ENCODE measurements around the gene HTATIP2.
A peak's percentile ranks its signal among the peaks of the same experiment; 100 is the strongest.
"Not testable (repeated sequence)": the region's sequence is repeated elsewhere in the genome, so short reads cannot be mapped to it uniquely, and the experiment has no call there.

The HTATIP2 gene

DNA sequence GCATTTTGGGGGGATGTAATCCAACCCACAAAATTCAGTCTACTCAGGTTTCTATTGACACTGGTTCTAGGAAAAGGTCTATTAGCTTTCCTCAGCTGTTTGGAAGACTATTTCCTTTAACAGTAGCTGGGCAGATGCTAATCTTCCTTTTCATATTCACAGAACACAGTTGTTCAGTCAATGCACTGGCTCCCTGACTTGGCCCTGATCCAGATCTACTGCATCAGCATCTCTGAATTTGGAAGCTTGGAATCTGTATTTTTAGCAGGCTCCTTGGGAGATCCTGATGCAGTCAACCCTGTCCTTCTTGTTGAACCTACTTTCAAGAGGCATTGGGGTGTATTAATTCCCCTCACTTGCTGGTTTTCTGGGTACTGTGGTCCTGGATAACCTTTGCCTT lies 6.3 kb downstream of the HTATIP2 start:
- Histone ChIP-seq H3K36me3 (ENCODE audit: control insufficient read depth in 1 of 2, insufficient read depth in 2 of 2, low read length in 2 of 2) (peaks cover 10 to 12% of the 10 kb centered on the region in 2 donors), H3K27ac (ENCODE audit: low read depth, low read length) (no peak overlapping the region), H3K27me3 (ENCODE audit: control insufficient read depth in 1 of 2, insufficient read depth in 2 of 2, low read length in 2 of 2) (no peaks in the 10 kb centered on the region), H3K9ac (ENCODE audit: low read depth in 1 of 2, low read length in 2 of 2) (no peak overlapping the region), H3K4me3 (ENCODE audit: low read depth in 1 of 2, low read length in 2 of 2) (no peak overlapping the region), H3K9me3 (ENCODE audit: control insufficient read depth in 1 of 2, low read length in 2 of 2) (no peaks in the 10 kb centered on the region), H3K4me1 (ENCODE audit: control insufficient read depth in 1 of 2, insufficient read depth in 2 of 2, low read length in 2 of 2) (peaks cover 6 to 41% of the 10 kb centered on the region in 2 donors)

DNA sequence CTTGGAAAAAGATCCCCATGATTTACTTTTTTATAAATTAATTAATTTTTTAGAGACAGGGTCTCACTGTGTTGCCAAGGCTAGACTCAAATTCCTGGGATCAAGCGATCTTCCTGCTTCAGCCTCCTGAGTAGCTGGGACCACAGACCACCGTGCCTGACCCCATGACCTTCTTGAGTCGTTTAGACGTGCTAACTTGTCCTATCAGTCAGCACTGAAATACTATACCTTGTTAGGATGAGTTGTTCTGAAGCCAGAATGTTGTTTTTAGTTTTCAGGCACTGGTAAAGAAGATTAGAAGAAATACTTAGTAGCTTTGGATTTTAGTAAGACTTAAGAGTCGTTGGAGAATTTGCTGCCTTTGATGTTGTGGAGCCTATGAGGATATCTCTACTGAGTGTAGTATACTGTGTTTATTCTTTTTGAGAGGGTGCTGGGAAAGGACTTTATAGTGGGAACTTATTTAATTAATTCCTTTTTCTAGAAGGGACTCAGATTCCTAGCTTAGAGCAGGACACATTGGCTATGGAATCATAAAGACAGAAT lies 8.6 kb downstream of the HTATIP2 start:
- Histone ChIP-seq H3K27me3 (ENCODE audit: control insufficient read depth in 1 of 2, insufficient read depth in 2 of 2, low read length in 2 of 2) (no peaks in the 10 kb centered on the region), H3K27ac (ENCODE audit: low read depth, low read length) (no peak overlapping the region), H3K9ac (ENCODE audit: low read depth in 1 of 2, low read length in 2 of 2) (no peak overlapping the region), H3K36me3 (ENCODE audit: control insufficient read depth in 1 of 2, insufficient read depth in 2 of 2, low read length in 2 of 2) (peaks cover 10 to 18% of the 10 kb centered on the region in 2 donors), H3K4me1 (ENCODE audit: control insufficient read depth in 1 of 2, insufficient read depth in 2 of 2, low read length in 2 of 2) (peaks cover 3 to 29% of the 10 kb centered on the region in 2 donors), H3K9me3 (ENCODE audit: control insufficient read depth in 1 of 2, low read length in 2 of 2) (no peaks in the 10 kb centered on the region), H3K4me3 (ENCODE audit: low read depth in 1 of 2, low read length in 2 of 2) (no peak overlapping the region)

DNA sequence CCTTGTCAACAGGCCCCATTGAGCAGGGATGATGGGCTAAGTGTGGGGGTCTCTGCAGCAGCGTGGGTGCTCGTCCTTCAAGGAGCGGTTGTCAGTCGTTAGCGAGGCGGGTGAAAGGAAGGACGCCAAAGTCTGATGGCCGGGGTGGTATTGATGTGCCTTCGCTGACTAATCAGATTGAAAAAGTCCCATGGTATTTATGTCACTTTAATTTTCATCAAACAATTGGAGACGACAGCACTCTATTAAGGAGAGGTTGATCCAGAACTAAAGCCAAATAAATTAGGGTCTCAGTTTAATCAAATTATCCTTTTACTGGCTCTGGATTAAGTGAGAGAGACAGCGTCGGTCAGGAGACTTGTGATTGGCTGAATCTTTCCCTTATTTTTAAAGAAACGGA lies 9.6 kb downstream of the HTATIP2 start:
- Histone ChIP-seq H3K36me3 (ENCODE audit: control insufficient read depth in 1 of 2, insufficient read depth in 2 of 2, low read length in 2 of 2) (peaks cover 15 to 26% of the 10 kb centered on the region in 2 donors), H3K4me3 (ENCODE audit: low read depth in 1 of 2, low read length in 2 of 2) (no peak overlapping the region), H3K4me1 (ENCODE audit: control insufficient read depth in 1 of 2, insufficient read depth in 2 of 2, low read length in 2 of 2) (peaks cover 0 to 23% of the 10 kb centered on the region in 2 donors), H3K27me3 (ENCODE audit: control insufficient read depth in 1 of 2, insufficient read depth in 2 of 2, low read length in 2 of 2) (no peaks in the 10 kb centered on the region), H3K9ac (ENCODE audit: low read depth in 1 of 2, low read length in 2 of 2) (no peak overlapping the region), H3K9me3 (ENCODE audit: control insufficient read depth in 1 of 2, low read length in 2 of 2) (no peaks in the 10 kb centered on the region), H3K27ac (ENCODE audit: low read depth, low read length) (no peak overlapping the region)

DNA sequence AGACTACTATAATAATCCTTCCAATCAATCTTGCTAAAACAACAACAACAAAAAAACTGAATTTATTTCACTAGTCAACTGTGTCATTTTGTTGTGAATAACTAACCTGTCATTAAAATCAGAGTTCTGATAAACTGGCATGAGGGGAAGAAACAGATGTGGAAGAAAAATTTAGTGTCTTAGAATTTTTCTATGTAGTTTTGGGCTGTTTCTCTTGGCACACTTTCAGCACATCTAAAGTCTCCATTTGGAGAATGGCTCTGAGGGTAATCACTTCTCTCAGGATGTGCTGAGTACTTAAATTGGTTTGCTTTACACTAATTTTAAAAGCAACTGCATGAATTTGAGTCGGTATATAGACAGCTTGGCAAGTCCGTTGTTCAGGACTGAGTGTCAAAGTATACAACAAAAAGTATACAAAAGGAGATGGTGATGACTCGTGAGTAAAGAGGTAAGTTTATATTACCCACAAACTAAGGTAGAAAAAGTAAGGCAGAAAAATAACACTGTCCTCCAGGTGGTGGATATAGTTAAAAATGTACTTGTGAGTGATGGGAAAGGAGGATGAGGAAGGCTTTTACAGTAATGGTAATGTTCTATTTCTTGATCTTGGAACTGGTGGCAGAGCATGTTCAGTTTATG lies 10.2 kb downstream of the HTATIP2 start:
- no peak overlapping the region for H3K4me3 ChIP-seq (ENCODE audit: low read depth in 1 of 2, low read length in 2 of 2)
- H3K27me3 ChIP-seq (ENCODE audit: control insufficient read depth in 1 of 2, insufficient read depth in 2 of 2, low read length in 2 of 2): no peaks in the 10 kb centered on the region
- H3K9me3 ChIP-seq (ENCODE audit: control insufficient read depth in 1 of 2, low read length in 2 of 2): no peaks in the 10 kb centered on the region
- H3K27ac ChIP-seq (ENCODE audit: low read depth, low read length): no peak overlapping the region
- H3K9ac ChIP-seq (ENCODE audit: low read depth in 1 of 2, low read length in 2 of 2): no peak overlapping the region
- peaks cover 0 to 17% of the 10 kb centered on the region in 2 donors for H3K4me1 ChIP-seq (ENCODE audit: control insufficient read depth in 1 of 2, insufficient read depth in 2 of 2, low read length in 2 of 2)
- H3K36me3 ChIP-seq (ENCODE audit: control insufficient read depth in 1 of 2, insufficient read depth in 2 of 2, low read length in 2 of 2): peaks cover 15 to 28% of the 10 kb centered on the region in 2 donors

DNA sequence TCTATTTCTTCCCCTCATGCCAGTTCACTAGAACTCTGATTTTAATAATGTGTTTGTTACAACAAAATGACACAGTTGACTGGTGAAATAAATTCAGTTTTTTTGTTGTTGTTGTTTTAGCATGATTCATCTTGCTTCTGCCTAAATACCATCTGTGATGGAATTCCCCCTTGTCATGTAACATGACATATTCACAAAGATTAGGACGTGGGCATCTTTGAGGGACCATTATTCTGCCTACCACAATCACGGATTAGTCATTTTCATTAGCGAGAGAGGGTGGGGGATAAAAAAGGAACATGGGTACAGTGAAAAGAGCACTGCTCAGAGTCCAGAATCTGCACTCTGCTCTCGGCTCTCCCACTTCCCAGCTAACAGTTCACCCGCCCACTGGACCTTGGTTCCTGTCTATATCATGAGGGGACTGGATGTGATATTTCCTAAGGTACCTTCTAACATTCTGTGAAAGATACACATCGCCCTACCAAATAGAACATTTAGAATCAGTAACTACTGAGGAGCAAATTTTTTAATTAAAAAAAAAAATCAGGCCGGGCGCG lies 11.3 kb downstream of the HTATIP2 start:
- Histone ChIP-seq H3K36me3 (ENCODE audit: control insufficient read depth in 1 of 2, insufficient read depth in 2 of 2, low read length in 2 of 2) (peaks cover 21 to 37% of the 10 kb centered on the region in 2 donors), H3K4me3 (ENCODE audit: low read depth in 1 of 2, low read length in 2 of 2) (no peak overlapping the region), H3K27me3 (ENCODE audit: control insufficient read depth in 1 of 2, insufficient read depth in 2 of 2, low read length in 2 of 2) (no peaks in the 10 kb centered on the region), H3K9me3 (ENCODE audit: control insufficient read depth in 1 of 2, low read length in 2 of 2) (no peaks in the 10 kb centered on the region), H3K4me1 (ENCODE audit: control insufficient read depth in 1 of 2, insufficient read depth in 2 of 2, low read length in 2 of 2) (peaks cover 0 to 15% of the 10 kb centered on the region in 2 donors), H3K9ac (ENCODE audit: low read depth in 1 of 2, low read length in 2 of 2) (no peak overlapping the region), H3K27ac (ENCODE audit: low read depth, low read length) (no peak overlapping the region)

DNA sequence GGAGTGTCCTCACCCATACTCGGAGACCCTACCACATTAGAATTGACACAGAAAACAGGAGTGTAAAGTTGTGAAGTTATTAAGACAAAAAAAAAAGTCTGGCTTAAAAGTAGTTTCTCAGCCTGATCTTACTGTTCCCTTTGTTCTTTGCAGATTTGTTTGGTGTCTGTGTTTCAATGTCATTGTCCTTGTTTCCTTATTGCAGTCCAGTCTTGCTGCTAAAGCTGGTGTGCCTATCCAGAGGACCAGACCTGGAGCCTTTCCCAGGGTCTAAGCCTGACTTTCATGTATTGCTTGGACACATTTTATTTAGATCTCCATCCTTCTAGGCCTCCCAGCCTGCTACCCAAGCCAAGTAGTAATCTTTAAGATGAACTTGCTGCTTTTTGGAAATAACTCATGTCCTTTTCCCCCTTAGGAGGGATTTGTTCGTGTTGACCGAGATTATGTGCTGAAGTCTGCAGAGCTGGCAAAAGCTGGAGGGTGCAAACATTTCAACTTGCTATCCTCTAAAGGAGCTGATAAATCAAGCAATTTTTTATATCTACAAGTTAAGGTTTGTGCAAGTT lies 12.7 kb downstream of the HTATIP2 start:
- no peak overlapping the region for H3K27ac ChIP-seq (ENCODE audit: low read depth, low read length)
- no peak overlapping the region for H3K4me3 ChIP-seq (ENCODE audit: low read depth in 1 of 2, low read length in 2 of 2)
- H3K27me3 ChIP-seq (ENCODE audit: control insufficient read depth in 1 of 2, insufficient read depth in 2 of 2, low read length in 2 of 2): no peaks in the 10 kb centered on the region
- no peaks in the 10 kb centered on the region for H3K9me3 ChIP-seq (ENCODE audit: control insufficient read depth in 1 of 2, low read length in 2 of 2)
- H3K4me1 ChIP-seq (ENCODE audit: control insufficient read depth in 1 of 2, insufficient read depth in 2 of 2, low read length in 2 of 2): peaks cover 0 to 15% of the 10 kb centered on the region in 2 donors
- H3K9ac ChIP-seq (ENCODE audit: low read depth in 1 of 2, low read length in 2 of 2): no peak overlapping the region
- peaks cover 22 to 37% of the 10 kb centered on the region in 2 donors for H3K36me3 ChIP-seq (ENCODE audit: control insufficient read depth in 1 of 2, insufficient read depth in 2 of 2, low read length in 2 of 2)

- not testable (repeated sequence) for H3K4me3 ChIP-seq (ENCODE audit: low read depth in 1 of 2, low read length in 2 of 2); H3K9ac ChIP-seq (ENCODE audit: low read depth in 1 of 2, low read length in 2 of 2); H3K9me3 ChIP-seq (ENCODE audit: control insufficient read depth in 1 of 2, low read length in 2 of 2); H3K27ac ChIP-seq (ENCODE audit: low read depth, low read length); H3K27me3 ChIP-seq (ENCODE audit: control insufficient read depth in 1 of 2, insufficient read depth in 2 of 2, low read length in 2 of 2)
- Histone ChIP-seq H3K36me3 (ENCODE audit: control insufficient read depth in 1 of 2, insufficient read depth in 2 of 2, low read length in 2 of 2) (peaks cover 7 to 26% of the 10 kb centered on the region in 2 donors), H3K4me1 (ENCODE audit: control insufficient read depth in 1 of 2, insufficient read depth in 2 of 2, low read length in 2 of 2) (peaks cover 11 to 15% of the 10 kb centered on the region in 2 donors)
Measured at GRCh38 chr11:20385996-20386395, 22.5 kb downstream of the HTATIP2 start.

DNA sequence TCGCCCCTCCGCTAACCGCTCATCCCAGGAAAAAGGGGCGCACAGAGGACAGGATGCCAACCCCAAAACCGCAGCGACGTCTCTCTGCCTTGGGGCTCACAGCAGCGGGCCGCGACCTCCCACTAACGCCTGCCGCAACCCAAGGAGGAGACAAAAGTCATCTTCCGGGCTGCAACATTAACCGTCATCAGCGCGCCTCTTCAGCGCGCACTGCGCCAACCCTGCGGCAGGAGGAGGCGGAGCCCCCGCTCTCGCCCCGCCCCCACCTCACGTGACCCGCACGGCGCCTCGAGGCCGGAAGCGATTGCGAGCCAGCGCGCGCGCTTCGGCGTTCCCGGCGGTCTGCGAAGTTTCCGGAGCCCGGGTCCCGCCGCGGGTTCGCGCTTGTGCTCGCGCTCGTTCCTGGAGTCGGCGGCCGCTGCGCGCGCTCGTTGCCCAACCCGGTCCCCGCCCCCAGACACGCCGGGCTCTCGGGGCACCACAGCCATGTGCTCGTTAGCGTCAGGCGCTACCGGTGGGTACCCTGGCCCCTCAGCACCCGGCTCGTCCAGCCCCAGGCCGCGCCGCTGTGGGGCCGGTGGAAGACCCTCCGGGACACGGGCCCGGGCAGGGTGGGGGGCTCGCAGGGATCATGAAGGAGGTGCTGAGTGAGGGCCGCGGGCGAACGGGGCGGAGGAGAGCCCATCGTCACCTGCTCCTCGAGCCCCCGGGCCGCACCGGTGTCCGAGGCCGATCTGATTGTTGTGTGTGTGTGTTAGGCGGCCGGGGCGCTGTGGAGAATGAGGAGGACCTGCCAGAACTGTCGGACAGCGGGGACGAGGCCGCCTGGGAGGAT lies 24.0 kb downstream of the HTATIP2 start, which contains the start of gene PRMT3:
Gene PRMT3, plus strand, starts transcription at position 456 of the 835 bp plus-strand sequence. Its CDS starts 31 bp downstream, at position 487.
- H3K36me3 ChIP-seq (ENCODE audit: control insufficient read depth in 1 of 2, insufficient read depth in 2 of 2, low read length in 2 of 2): peaks cover 3 to 22% of the 10 kb centered on the region in 2 donors
- H3K27me3 ChIP-seq (ENCODE audit: control insufficient read depth in 1 of 2, insufficient read depth in 2 of 2, low read length in 2 of 2): no peaks in the 10 kb centered on the region
- peak within 1 kb of the TSS; percentile 93 for H3K27ac ChIP-seq (ENCODE audit: low read depth, low read length)
- no peaks in the 10 kb centered on the region for H3K9me3 ChIP-seq (ENCODE audit: control insufficient read depth in 1 of 2, low read length in 2 of 2)
- H3K4me3 ChIP-seq (ENCODE audit: low read depth in 1 of 2, low read length in 2 of 2): peak within 1 kb of the TSS; percentile 94 to 95
- peak within 1 kb of the TSS; percentile 82 to 96 for H3K9ac ChIP-seq (ENCODE audit: low read depth in 1 of 2, low read length in 2 of 2)
- peaks cover 11 to 15% of the 10 kb centered on the region in 2 donors for H3K4me1 ChIP-seq (ENCODE audit: control insufficient read depth in 1 of 2, insufficient read depth in 2 of 2, low read length in 2 of 2)

DNA sequence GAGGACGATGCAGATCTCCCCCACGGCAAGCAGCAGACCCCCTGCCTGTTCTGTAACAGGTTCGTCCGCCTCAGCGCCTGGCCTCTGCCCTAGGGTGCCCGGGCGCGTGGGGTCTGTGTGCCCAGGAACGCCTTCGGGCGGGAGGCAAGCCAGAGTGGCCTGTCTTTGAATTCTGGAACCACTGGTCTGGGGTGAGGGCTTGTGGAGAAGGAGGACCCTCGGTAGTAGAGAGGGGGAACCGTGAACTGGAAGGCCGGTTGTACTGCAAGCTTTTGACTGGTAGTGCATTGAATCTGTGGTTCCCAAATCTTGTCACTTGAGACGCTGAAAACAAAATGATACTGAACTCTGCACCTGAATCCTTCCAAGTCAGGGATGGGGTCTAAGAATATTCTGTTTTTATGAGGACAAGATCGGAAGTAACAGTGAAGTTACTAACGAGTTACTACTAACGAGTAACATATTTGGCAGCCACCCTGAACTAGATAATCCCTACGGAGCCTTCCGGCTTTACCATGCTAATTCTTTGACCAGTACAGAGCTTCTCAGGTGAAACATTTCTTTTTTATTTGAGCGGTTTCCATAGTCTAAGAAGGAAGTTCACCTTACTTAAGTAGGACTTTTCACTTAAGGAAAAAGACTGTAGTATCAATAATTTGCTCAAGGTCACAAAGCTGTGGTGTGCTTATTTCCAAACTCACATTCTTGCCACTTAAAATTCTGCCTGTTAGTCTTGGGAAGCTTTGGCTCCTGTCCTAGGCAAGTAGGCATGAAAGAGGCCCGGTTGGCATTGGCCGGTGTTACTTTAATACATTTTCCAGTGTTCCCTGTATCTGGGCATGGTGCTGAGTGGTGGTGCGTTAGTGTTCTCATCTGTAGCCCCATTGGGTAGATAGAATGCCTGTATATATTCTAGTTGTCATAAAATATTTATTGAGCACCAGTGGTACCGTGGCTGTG lies 24.9 kb downstream of the HTATIP2 start:
- peak overlapping the region; percentile 82 to 90 for H3K9ac ChIP-seq (ENCODE audit: low read depth in 1 of 2, low read length in 2 of 2)
- H3K4me3 ChIP-seq (ENCODE audit: low read depth in 1 of 2, low read length in 2 of 2): peak overlapping the region; percentile 85 to 94
- peaks cover 11 to 15% of the 10 kb centered on the region in 2 donors for H3K4me1 ChIP-seq (ENCODE audit: control insufficient read depth in 1 of 2, insufficient read depth in 2 of 2, low read length in 2 of 2)
- peaks cover 0 to 19% of the 10 kb centered on the region in 2 donors for H3K36me3 ChIP-seq (ENCODE audit: control insufficient read depth in 1 of 2, insufficient read depth in 2 of 2, low read length in 2 of 2)
- H3K27ac ChIP-seq (ENCODE audit: low read depth, low read length): peak overlapping the region; percentile 64
- H3K27me3 ChIP-seq (ENCODE audit: control insufficient read depth in 1 of 2, insufficient read depth in 2 of 2, low read length in 2 of 2): no peaks in the 10 kb centered on the region
- H3K9me3 ChIP-seq (ENCODE audit: control insufficient read depth in 1 of 2, low read length in 2 of 2): no peaks in the 10 kb centered on the region
